GM18868 (cell line): ENCODE measurements around the gene SFPQ.
"Not testable (repeated sequence)": the region's sequence is repeated elsewhere in the genome, so short reads cannot be mapped to it uniquely, and the experiment has no call there.

Source experiments
- ATAC-seq: cut with Tn5 transposase; IDR thresholded peaks from one replicate; pipeline ENCODE4 v1.9.1; 2021; ENCODE audit warnings: mild to moderate bottlenecking, moderate library complexity; ENCODE audit not compliant: unreplicated experiment

Gene SFPQ

GRCh38 chr1:35192853-35193664 lies at the start of gene SFPQ:
Gene SFPQ, minus strand, starts transcription at chr1:35193145. Its CDS starts 96 bp downstream, at chr1:35193049.
- peak; percentile 92 for ATAC-seq

GRCh38 chr1:35236772-35237171 lies 43.8 kb upstream of the SFPQ start:
- ATAC-seq: not testable (repeated sequence)

- no peak for ATAC-seq
These were observed 38.3 kb upstream of the SFPQ start for GRCh38 chr1:35231287-35231686.

DNA sequence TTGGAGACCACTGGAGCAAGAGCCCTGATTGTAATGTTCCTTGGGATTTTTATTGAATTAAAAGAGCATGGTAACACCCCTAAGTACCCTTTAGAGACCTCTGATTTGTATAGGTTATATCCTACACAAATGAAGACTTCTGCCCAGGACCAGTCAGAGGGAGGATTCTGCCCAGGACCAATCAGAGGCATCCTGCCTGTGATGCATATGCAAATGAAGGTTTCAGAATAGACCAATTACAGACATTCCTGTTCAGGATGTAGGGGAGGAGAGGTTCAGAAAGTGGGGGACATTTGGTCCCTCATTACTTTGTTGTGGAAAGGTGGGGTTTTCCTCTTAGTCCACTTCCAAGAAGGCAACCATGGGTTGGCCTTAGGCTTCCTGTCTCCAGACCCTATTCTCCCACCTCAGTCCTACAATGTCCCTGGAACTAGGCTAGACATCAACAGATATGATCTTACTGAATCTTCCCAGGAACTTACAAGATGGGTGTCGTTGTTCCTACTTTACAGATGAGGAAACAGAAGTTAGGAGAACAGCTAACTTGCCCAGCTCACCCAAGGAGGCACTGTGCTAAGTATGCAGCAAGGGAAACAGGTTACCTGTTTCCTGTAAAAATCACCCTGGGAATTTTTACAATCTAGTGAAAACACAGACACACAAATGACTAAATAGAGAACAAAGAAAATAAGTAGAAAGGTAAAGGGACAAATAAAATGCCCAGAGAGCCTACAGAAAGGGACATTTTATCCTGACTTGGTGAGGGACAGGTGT lies 36.8 kb upstream of the SFPQ start:
- no peak for ATAC-seq

DNA sequence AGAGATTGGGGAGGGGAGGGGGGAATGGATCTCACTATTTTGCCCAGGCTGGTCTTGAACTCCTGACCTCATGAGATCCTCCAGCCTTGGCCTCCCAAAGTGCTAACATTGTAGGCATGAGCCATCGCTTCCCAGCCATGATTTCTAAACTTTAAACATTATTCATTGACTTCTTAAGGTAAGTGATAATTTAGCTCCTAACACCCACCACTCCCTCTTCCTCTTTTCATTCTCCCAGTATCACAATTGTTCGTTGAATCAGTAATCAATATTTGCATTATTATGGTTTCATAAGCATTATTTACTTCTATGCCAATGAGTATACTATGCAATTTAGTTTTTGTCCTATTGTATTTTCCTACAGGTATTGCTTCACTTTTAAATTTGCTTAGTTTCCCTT lies 33.6 kb upstream of the SFPQ start:
- ATAC-seq: no peak

- ATAC-seq: no peak
These were observed 30.2 kb upstream of the SFPQ start for GRCh38 chr1:35223084-35223630.

GRCh38 chr1:35222322-35223083 lies 29.6 kb upstream of the SFPQ start:
- ATAC-seq: no peak

DNA sequence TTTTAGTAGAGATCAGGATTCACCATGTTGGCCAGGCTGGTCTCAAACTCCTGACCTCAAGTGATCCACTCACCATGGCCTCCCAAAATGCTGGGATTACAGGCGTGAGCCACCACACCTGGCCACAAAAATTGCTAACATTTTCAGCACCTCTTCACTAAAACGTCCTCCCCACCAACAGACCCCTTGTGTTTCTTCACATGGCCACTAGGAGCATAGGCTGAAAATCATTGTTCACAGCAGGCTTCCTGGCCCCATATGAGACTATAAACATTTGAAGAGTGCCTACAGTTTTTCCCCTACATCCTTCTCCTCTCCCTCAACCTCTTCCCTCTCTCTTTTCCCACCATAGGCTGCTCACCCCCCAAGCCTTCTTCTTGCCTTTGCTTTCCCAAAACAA lies 28.0 kb upstream of the SFPQ start:
- ATAC-seq: no peak

DNA sequence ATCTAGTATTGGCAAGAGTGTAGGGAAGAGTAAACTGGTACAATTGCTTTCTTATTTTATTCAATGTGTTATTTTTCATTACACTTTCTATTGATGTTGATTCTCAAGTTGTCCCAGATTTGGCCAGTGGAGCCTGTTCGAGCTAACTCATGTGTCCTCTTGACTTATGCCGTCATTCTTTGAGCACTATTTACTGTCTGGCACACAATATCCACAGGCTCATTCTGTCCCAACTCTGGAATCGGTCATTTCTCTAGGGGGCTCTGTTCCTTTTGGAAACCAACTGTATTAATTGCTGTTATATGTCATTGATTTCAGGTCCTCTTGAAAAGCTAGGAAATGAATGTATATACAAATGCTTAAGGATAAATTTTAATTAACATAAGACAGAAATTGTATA lies 22.4 kb upstream of the SFPQ start:
- ATAC-seq: no peak

DNA sequence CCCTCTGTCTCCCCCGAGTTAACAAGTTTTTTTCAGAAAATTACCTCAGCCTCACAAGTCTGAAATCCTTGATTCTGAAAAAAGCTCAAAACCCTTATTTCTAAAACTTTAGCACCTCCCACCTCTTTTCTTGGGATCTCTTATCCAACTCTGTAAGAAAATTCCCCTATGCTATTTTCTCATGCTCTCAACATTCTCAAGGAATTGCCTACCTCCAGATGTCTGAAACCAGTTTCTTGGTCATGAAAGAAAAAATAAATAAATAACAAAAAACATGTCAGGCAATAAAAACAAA lies 18.1 kb upstream of the SFPQ start:
- no peak for ATAC-seq

GRCh38 chr1:35210321-35211119 lies 17.6 kb upstream of the SFPQ start:
- no peak for ATAC-seq

GRCh38 chr1:35203295-35203694 lies 10.3 kb upstream of the SFPQ start:
- ATAC-seq: no peak

- peak; percentile 71 for ATAC-seq
These were observed 9.2 kb upstream of the SFPQ start for GRCh38 chr1:35202048-35202719.

GRCh38 chr1:35201631-35202030 lies 8.7 kb upstream of the SFPQ start:
- no peak for ATAC-seq

DNA sequence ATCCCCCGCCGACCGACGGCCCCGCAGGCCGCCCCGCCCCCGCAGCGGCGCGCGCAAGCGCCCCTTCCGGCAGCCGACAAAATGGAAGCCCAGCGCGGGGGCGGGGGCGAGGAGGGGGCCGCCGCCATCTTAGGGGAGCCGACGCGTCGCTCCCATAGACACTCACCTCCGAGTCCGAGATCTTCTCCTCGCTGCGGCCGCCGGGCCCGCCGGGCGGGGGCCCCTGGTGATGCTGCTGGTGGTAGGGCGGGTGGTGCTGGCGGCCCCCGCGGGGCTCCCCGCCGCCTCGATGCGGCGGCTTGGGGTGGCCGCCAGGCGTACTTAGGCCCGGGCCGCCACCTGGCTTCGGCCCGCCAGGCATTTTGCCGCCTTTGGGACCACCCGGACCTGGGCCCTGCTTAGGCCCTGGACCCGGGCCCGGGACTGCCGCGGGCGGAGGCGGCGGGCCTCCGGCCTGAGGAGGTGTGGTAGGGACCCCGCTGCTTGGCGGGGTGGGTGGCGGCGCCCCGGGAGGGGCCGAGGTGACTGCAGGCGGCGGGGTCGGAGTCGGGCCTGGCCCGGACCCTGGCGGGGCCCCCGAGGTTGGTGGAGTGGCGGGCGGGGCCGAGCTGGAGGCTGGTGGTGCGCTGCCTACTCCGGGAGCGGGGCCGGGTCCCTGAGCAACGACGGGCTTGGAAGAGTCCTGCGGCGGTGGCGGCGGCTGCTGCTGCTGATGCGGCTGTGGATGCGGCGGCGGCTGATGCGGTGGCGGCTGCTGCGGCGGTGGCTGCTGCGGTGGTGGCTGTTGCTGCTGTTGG lies 691 bp downstream of the SFPQ start:
- ATAC-seq: peak; percentile 35

GRCh38 chr1:35191429-35192055 lies 1.4 kb downstream of the SFPQ start:
- no peak for ATAC-seq

GRCh38 chr1:35190784-35191183 lies 2.2 kb downstream of the SFPQ start:
- no peak for ATAC-seq

DNA sequence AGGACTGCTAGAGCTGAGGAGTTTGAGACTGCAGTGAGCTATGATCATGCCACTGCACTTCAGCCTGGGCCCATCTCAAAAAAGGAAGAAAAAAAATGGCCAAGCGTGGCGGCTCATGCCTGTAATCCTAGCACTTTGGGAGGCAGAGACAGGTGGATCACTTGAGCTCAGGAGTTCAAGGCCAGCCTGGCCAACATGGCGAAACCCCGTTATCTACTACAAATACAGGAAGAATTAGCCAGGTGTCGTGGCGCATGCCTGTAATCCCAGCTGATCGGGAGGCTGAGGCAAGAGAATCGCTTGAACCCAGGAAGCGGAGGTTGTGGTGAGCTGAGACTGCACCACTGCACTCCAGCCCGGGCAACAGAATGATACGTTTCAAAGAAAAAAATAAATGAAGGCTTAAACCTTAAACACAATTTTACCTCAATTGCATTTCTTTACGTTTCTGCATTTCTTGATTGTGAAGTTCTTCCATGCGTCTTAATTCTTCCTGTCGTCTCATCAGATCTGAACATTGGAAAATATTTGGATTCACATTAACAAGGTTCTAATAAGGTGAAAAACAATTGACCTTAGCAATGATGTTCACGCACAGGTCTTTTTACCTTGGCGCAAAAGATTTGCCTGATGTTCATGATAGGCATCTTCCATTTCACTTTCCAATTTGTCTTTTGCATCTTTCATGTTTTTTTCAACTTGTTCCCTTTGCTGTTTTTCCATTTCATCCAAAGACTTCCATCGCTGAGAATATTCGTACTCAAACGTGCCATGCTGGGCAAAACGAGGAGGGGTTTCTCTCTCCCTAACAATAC lies 4.2 kb downstream of the SFPQ start:
- ATAC-seq: no peak
